NCI-H524 (cell line): ENCODE data around the gene MBOAT2.
"Not testable (repeated sequence)": the region's sequence is repeated elsewhere in the genome, so short reads cannot be mapped to it uniquely, and the experiment has no call there.

Experiments used
- DNase-seq, 2 experiments: peaks; one replicate each; lab custom pipeline; 2025; lab: John Stamatoyannopoulos, UW

The MBOAT2 gene

GRCh38 chr2:8895087-8895912 is 108.2 kb downstream of the MBOAT2 start:
- DNase-seq = not testable (repeated sequence)

GRCh38 chr2:8893978-8894820 is 109.3 kb downstream of the MBOAT2 start:
- no peak for DNase-seq

GRCh38 chr2:8893474-8893873 is 110.0 kb downstream of the MBOAT2 start:
- no peak for DNase-seq

GRCh38 chr2:8892111-8892510 is 111.4 kb downstream of the MBOAT2 start:
- no peak for DNase-seq

- no peak for DNase-seq
Observed at GRCh38 chr2:8889978-8890377, 113.5 kb downstream of the MBOAT2 start.

- DNase-seq = no peak
Observed at GRCh38 chr2:8888963-8889362, 114.5 kb downstream of the MBOAT2 start.

- DNase-seq = no peak
Observed at GRCh38 chr2:8886876-8887275, 116.6 kb downstream of the MBOAT2 start.

- no peak for DNase-seq
Observed at GRCh38 chr2:8886202-8886518, 117.3 kb downstream of the MBOAT2 start.

GRCh38 chr2:8885449-8886201 is 117.9 kb downstream of the MBOAT2 start:
- DNase-seq = peak; percentile 3 to 54

- no peak for DNase-seq
Observed at GRCh38 chr2:8884812-8885211, 118.7 kb downstream of the MBOAT2 start.

- peak in 1 of 2 experiments; percentile 10 for DNase-seq
Observed at GRCh38 chr2:8882094-8882493, 121.4 kb downstream of the MBOAT2 start.

GRCh38 chr2:8877894-8878293 is 125.6 kb downstream of the MBOAT2 start:
- no peak for DNase-seq

- DNase-seq = no peak
Observed at GRCh38 chr2:8877332-8877731, 126.2 kb downstream of the MBOAT2 start.

GRCh38 chr2:8876628-8877027 is 126.9 kb downstream of the MBOAT2 start:
- no peak for DNase-seq

- DNase-seq = peak; percentile 27 to 72
Observed at GRCh38 chr2:8872821-8873432, 130.6 kb downstream of the MBOAT2 start.

- no peak for DNase-seq
Observed at GRCh38 chr2:8870441-8870840, 133.0 kb downstream of the MBOAT2 start.

GRCh38 chr2:8867363-8867762 is 136.1 kb downstream of the MBOAT2 start:
- no peak for DNase-seq

GRCh38 chr2:8863331-8863953 is 140.0 kb downstream of the MBOAT2 start:
- DNase-seq = no peak

- DNase-seq = no peak
Observed at GRCh38 chr2:8862230-8862629, 141.3 kb downstream of the MBOAT2 start.

GRCh38 chr2:8861797-8862196 is 141.7 kb downstream of the MBOAT2 start:
- no peak for DNase-seq

GRCh38 chr2:8860239-8860638 is 143.2 kb downstream of the MBOAT2 start:
- DNase-seq = no peak

GRCh38 chr2:8858910-8859309 is 144.6 kb downstream of the MBOAT2 start:
- no peak for DNase-seq
